Glutamatergic neuron (in vitro differentiated cells): ENCODE measurements around the gene ATP1B2. TPM values are rescaled to one million over a fixed set of nuclear protein-coding genes. Genes with fewer than 3 reads are reported as not detected.
A peak's percentile ranks its signal among the peaks of the same experiment; 100 is the strongest.

Experiments used
- DNase-seq: peaks from one replicate; pipeline ENCODE4 v3.0.0; 2022
- H3K27ac Mint-ChIP-seq: one replicate; pipeline ENCODE4 v1.8.0; 2020; ENCODE audit warnings: mild to moderate bottlenecking, mixed read lengths, inconsistent platforms; ENCODE audit not compliant: unreplicated experiment
- H3K27me3 Mint-ChIP-seq: one replicate; pipeline ENCODE4 v1.8.0; 2020; ENCODE audit warnings: mild to moderate bottlenecking, moderate library complexity, mixed read lengths, inconsistent platforms; ENCODE audit not compliant: unreplicated experiment
- H3K36me3 Mint-ChIP-seq: one replicate; pipeline ENCODE4 v1.8.0; 2020; ENCODE audit warnings: mild to moderate bottlenecking, mixed read lengths, inconsistent platforms; ENCODE audit not compliant: unreplicated experiment
- H3K4me1 Mint-ChIP-seq: one replicate; pipeline ENCODE4 v1.8.0; 2020; ENCODE audit warnings: mild to moderate bottlenecking, low read depth, mixed read lengths, inconsistent platforms; ENCODE audit not compliant: unreplicated experiment
- H3K4me3 Mint-ChIP-seq: one replicate; pipeline ENCODE4 v1.8.0; 2020; ENCODE audit warnings: mild to moderate bottlenecking, mixed read lengths, inconsistent platforms; ENCODE audit not compliant: unreplicated experiment
- H3K9me3 Mint-ChIP-seq: one replicate; pipeline ENCODE4 v1.8.0; 2020; ENCODE audit warnings: mild to moderate bottlenecking, moderate library complexity, mixed read lengths, inconsistent platforms; ENCODE audit not compliant: unreplicated experiment
- CTCF ChIP-seq: fragments of 200-600 bp; sonication (generic); IDR thresholded peaks from one replicate; pipeline ENCODE4 v1.5.0; 2021; ENCODE audit not compliant: partially characterized antibody, unreplicated experiment
- total RNA-seq: library from RNA; stranded (reverse); fragmentation: NEBNext Ultra II Directional; extraction: Animal tissue kit (Norgen Biotek cat#: 25700); gene quantifications from one replicate; pipeline ENCODE4 v1.2.1, GENCODE V29; 2021; ENCODE audit not compliant: unreplicated experiment

The ATP1B2 gene
- total RNA-seq, 1 donor from 2014 or later, result 11.3 TPM

GRCh38 chr17:7627250-7628121 is 23.2 kb upstream of the ATP1B2 start, which contains the start of gene SAT2:
SAT2 (minus strand) TSS chr17:7627821; CDS start chr17:7627635, 186 bp downstream.
- Mint-ChIP-seq H3K36me3 (no peaks in the 10 kb centered on the region), H3K4me3 (peak within 1 kb of the TSS; percentile 94)
- TF ChIP-seq CTCF, result no peak

GRCh38 chr17:7629939-7630571 is 20.7 kb upstream of the ATP1B2 start, which contains the start of gene SHBG:
SHBG (plus strand) TSS chr17:7630135; CDS start chr17:7630173, 38 bp downstream.
- no peak for DNase-seq

More at GRCh38 chr17:7627250-7628121, 23.2 kb upstream of the ATP1B2 start, which contains the start of gene SAT2:
- peak within 1 kb of the TSS; percentile 87 for H3K27ac Mint-ChIP-seq
- peaks cover 4% of the 10 kb centered on the region for H3K9me3 Mint-ChIP-seq
- H3K4me1 Mint-ChIP-seq, result peaks cover 7% of the 10 kb centered on the region
- DNase-seq, result peak; percentile 95
- H3K27me3 Mint-ChIP-seq, result no peaks in the 10 kb centered on the region

GRCh38 chr17:7631398-7632380 is 19.0 kb upstream of the ATP1B2 start:
- no peak for DNase-seq
- no peak overlapping the region for H3K27ac Mint-ChIP-seq
- no peak for TF ChIP-seq CTCF
- peaks cover 10% of the 10 kb centered on the region for H3K4me1 Mint-ChIP-seq
- no peak overlapping the region for H3K4me3 Mint-ChIP-seq
- no peaks in the 10 kb centered on the region for H3K27me3 Mint-ChIP-seq
- no peaks in the 10 kb centered on the region for H3K36me3 Mint-ChIP-seq
- peaks cover 4% of the 10 kb centered on the region for H3K9me3 Mint-ChIP-seq

More at GRCh38 chr17:7629939-7630571, 20.7 kb upstream of the ATP1B2 start, which contains the start of gene SHBG:
- Mint-ChIP-seq H3K4me3 (no peak within 1 kb of the TSS), H3K27me3 (no peaks in the 10 kb centered on the region), H3K36me3 (no peaks in the 10 kb centered on the region), H3K9me3 (peaks cover 4% of the 10 kb centered on the region), H3K27ac (no peak within 1 kb of the TSS), H3K4me1 (peaks cover 12% of the 10 kb centered on the region)
- TF ChIP-seq CTCF, result no peak

- Mint-ChIP-seq H3K4me1 (peaks cover 8% of the 10 kb centered on the region), H3K36me3 (no peaks in the 10 kb centered on the region), H3K27me3 (no peaks in the 10 kb centered on the region), H3K4me3 (no peak overlapping the region), H3K9me3 (peaks cover 4% of the 10 kb centered on the region), H3K27ac (no peak overlapping the region)
- DNase-seq, result no peak
- TF ChIP-seq CTCF, result peak; percentile 54
Measured at GRCh38 chr17:7632492-7632894, 18.2 kb upstream of the ATP1B2 start.
